NB4 (cell line): ENCODE results near the gene TMEM185B.

Experiments used
- DNase-seq: peaks from one replicate; pipeline ENCODE4 v3.0.0; 2010; ENCODE audit warnings: low read depth
- H3K4me3 ChIP-seq: one replicate; pipeline ENCODE4 v1.5.1; 2011; ENCODE audit warnings: mild to moderate bottlenecking, low read depth, low read length, moderate library complexity
- CTCF ChIP-seq: IDR thresholded peaks from one replicate; pipeline ENCODE4 v1.5.1; 2012; ENCODE audit warnings: low read depth, low read length
- MAX ChIP-seq: IDR thresholded peaks from 2 replicates; pipeline ENCODE4 v1.6.1; 2011; ENCODE audit warnings: low read depth, low read length
- MYC ChIP-seq: IDR thresholded peaks from 2 replicates; pipeline ENCODE4 v1.6.1; 2011; ENCODE audit warnings: low read depth, low read length
- POLR2A ChIP-seq: IDR thresholded peaks from 2 replicates; pipeline ENCODE4 v1.6.1; 2011; ENCODE audit warnings: mild to moderate bottlenecking; ENCODE audit not compliant: insufficient read length; ENCODE audit errors: extremely low read depth

Gene TMEM185B

GRCh38 chr2:120176526-120176925 lies 46.7 kb downstream of the TMEM185B start:
- TF ChIP-seq MAX, result no peak
- no peak for TF ChIP-seq POLR2A
- TF ChIP-seq MYC, result no peak
- no peak for TF ChIP-seq CTCF
- peak overlapping the region; percentile 68 for H3K4me3 ChIP-seq
- DNase-seq, result no peak

- DNase-seq, result peak; percentile 76
These were observed 48.1 kb downstream of the TMEM185B start for GRCh38 chr2:120174963-120175581.

More at GRCh38 chr2:120174963-120175581, 48.1 kb downstream of the TMEM185B start:
- peak; percentile 64 for TF ChIP-seq CTCF
- TF ChIP-seq MAX, result no peak
- H3K4me3 ChIP-seq, result no peak overlapping the region
